Measurements from ENCODE around the gene KCNK15.

- TF ChIP-seq, protein P1, sequence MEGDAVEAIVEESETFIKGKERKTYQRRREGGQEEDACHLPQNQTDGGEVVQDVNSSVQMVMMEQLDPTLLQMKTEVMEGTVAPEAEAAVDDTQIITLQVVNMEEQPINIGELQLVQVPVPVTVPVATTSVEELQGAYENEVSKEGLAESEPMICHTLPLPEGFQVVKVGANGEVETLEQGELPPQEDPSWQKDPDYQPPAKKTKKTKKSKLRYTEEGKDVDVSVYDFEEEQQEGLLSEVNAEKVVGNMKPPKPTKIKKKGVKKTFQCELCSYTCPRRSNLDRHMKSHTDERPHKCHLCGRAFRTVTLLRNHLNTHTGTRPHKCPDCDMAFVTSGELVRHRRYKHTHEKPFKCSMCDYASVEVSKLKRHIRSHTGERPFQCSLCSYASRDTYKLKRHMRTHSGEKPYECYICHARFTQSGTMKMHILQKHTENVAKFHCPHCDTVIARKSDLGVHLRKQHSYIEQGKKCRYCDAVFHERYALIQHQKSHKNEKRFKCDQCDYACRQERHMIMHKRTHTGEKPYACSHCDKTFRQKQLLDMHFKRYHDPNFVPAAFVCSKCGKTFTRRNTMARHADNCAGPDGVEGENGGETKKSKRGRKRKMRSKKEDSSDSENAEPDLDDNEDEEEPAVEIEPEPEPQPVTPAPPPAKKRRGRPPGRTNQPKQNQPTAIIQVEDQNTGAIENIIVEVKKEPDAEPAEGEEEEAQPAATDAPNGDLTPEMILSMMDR (IDR thresholded peaks at IDR 0.05): no peak
- no peak for TF ChIP-seq POLR2A (IDR thresholded peaks at IDR 0.05; ENCODE audit: low read depth)
- no peak for TF ChIP-seq POLR2AphosphoS5 (IDR thresholded peaks at IDR 0.05)
- no peak for TF ChIP-seq EP300 (IDR thresholded peaks at IDR 0.05)
Measured at GRCh38 chr20:44743916-44744655, 1.6 kb upstream of the KCNK15 start.
